NCI-H1436 (cell line): ENCODE results near the gene SLC2A10.

Source experiments
- DNase-seq: peaks from one replicate; lab custom pipeline; 2025; lab: John Stamatoyannopoulos, UW

SLC2A10 gene

DNA sequence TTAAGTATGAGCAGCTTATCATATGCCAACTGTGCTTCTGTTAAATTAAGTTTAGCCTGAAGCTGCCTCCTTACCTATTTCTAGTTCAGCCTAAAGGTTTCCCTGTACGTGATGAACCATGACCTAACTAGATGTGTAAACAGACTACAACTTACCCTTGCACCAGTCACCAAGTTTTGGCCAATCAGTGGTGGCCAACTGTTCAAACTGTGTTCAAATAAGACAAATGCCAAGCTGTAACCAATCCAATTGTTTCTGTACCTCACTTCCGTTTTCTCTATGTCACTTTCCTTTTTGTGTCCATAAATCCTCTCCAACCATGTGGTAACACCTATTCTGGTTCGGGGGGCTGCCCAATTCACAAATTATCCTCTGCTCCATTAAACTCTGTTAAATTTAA is 6.0 kb upstream of the SLC2A10 start:
- no peak for DNase-seq

DNA sequence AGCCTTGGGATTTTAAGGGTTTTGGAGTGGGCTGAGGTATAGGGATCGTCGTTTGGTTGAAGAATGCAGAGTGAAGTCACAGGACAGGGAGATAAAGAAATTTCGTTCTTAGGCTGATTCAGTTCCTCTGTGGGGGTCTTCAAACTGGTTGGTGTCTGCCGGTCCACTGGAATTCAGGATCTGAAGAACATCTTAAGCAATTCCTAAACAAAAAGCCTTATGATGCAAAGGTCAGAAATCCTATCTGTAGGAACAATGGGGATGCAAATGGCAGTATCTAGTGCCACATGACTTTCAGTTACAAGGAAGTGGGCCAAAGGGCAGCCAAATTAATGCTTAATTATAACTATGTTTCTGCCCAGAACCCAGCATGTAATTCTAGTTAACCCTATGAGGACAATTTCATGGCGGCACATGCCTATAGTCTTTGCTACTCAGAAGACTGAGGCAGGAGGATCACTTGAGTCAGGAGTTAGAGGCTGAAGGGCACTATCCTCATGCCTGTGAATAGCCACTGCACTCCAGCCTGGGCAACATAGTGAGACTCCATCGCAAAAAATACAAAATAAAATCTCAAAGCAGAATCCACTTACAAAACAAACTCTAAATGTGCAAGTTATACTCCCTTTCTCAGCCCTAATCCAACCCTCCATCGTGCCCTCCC is 4.6 kb upstream of the SLC2A10 start:
- DNase-seq = no peak

DNA sequence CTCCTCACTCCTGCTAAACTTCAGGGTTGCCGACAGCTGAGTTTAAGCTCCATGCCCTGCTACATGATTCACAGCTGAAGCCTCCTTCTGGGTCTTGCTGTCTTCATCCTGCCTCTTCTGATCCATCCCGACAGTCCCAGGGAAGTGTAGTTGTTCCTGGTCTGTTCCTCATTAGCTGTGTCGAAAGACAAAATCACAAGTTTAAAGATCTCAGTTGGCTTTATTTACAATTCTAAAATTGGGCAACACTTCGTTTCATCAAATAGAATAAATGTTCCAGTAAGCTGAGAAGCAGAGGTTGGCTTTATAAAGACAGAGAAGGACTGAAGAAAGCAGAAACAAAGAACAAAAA is 4.1 kb upstream of the SLC2A10 start:
- no peak for DNase-seq

DNA sequence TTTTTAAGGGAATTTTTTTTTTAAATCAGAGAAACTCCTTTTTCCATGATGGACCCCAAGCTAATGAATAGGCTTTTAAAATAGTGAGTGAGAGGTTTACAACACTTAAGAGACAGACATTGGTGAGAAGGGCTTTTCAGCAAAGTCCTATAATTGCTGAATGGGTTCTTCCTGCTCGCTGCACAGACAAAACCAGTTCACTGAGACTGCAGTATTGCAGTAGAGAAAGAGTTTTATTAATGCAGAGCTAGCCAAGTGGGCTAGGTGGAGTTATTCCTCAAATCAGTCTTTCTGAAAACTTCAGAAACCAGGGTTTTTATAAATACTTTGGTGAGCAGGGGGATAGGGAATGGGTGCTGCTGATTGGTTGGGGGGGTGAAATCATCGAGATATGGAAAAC is 3.2 kb upstream of the SLC2A10 start:
- DNase-seq = no peak

DNA sequence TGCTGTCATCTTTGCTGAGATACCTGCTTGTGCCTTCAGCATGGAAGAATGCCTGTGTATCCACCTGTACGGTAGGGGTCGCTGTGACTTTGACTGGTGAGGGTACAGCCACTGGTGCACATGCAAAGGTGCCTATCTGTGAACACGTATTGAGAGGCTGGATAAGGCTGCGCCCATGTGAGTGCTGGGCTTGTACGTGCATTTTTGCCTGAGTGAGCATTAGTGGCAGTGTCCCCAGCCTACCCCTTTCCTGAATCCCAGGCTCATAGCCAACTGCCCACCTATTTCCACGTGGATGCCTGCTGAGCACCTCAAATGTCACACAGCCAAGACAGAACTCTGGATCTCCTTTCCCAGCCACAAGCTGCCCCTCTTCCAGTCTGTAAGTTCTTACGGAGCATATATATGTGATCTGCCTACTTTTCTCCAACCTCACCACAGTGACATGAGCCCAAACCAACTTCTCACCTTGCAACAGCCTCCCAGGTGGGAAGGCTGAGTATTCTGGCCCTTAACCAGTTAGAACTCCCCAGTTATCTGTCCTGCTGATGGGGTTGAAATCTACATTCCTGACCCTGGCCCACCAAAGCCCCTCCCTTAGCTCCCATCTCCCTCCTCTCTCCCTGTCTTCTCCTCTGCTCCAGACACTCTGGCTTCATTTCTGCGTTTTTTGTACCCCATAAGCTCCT is 1.1 kb upstream of the SLC2A10 start:
- no peak for DNase-seq

DNA sequence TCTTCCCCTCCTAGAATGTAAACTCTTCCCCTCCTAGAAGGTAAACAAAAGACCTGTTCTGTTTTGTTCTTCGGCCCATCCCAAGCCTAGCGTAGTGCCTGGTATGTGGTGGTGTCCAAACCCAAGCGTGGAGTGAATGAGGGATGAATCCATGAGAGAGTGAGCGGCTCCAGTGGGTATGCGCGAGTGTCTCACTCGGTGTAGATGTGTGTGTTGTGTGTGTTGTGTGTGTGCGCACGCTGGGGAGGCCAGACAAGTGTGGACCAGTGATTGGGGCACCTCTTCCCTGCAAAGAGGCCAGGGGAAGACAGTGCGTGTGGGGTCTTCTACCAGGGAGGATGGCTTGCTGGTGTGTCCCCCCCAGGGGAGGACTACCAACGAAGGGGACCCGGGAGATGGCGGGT is 392 bp upstream of the SLC2A10 start:
- DNase-seq = no peak

DNA sequence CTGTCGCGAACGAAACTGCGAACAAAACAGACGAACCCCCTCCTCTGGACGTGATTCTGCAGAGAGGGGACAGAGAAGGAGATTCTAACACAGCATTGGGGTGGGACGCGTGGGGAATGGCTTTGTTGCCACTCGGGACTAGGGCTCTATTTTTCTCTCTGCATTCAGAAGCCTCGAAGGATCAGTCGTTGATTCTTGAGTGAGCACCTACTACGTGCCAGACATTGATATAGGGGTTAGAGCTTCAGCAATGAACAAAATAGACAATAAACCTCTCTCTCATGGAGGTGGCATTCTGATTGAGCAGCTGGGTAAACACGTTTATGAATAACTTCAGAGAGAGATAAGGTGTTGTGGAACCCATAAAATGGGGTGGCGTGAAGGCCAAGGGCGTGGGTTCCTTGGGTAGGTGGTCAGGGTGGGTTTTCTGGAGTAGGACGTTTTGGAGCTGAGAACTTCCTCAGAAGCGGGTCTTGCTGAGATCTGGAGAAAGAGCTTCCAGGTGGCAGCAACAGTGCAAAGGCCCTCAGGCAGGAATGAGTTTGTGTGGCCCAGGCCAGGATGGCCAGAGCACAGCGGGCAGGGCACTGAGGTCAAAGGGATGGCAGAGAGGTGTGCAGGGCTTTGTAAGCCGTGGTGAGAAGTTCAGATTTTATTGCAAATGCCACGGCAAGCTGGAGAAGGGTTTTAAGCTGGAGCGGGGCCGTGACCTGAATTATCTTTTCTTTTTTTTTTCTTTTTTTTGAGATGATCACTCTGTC is 884 bp downstream of the SLC2A10 start:
- no peak for DNase-seq

DNA sequence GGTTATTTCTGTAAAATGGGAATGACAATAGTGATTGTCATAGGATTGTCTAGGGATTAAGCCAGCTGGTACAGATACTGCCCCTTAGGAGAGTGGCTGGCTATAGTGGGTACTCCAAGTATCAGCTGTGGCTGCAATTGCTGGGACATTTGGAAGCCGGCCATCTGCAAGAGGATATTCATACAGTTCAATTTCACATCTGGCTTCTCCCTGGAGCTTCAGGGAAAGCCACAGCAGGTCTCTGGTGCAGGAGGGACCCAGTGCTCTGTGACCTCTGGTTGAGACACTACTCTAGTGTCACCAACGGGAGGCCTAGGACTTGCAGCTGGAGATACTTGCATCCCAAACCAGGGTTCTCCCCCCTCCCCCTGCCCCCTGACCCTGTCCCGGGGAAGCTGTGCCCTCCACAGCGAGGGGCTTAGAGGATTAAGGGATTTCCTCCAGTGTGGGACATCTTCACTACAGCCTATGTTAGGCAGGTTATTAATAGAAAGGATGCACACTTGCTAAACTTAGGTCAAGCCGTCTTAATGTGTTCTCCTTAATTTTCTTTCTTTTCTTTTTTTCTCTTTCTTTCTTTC is 2.7 kb downstream of the SLC2A10 start:
- DNase-seq = no peak

DNA sequence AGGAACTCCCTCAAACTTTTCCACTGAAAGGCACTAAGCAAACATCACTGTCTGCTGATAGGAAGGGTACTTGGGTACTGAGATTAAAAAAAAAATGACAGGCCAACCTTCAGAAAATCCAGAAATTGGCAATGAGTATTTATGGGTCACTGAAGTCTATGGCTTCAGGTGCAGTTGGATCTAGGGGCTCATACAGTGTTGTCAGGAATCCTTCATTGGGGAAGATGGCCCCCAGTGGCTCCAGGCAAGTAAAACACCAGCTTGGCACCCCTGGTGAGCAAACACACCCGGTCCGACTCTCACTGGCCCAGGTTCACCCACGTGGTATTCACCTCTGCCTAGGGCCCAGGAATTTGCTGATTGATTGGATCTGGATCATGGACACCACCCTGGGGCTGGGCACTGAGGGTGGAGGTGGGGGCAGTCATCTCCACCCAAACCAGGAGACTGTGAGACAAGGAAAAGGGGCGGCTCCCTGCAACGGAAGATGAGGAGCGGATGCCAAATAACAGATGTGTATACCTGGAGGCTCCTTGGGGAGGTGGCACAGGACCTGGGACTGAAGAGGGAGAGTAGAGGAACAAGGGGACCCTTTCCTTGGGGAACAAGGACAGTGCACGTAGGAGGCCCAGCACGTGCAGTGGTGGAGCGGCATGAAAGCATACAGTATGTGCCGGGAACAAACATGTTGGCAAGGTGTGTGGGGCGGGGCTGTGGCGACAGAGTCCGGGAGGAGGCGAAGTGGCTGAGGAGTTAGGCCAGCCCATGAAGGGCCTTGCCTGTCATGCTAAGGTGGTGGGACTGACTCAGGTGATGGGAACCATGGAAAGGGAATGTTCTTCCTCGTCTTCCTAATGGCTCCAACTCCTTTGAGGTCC is 4.7 kb downstream of the SLC2A10 start:
- no peak for DNase-seq

DNA sequence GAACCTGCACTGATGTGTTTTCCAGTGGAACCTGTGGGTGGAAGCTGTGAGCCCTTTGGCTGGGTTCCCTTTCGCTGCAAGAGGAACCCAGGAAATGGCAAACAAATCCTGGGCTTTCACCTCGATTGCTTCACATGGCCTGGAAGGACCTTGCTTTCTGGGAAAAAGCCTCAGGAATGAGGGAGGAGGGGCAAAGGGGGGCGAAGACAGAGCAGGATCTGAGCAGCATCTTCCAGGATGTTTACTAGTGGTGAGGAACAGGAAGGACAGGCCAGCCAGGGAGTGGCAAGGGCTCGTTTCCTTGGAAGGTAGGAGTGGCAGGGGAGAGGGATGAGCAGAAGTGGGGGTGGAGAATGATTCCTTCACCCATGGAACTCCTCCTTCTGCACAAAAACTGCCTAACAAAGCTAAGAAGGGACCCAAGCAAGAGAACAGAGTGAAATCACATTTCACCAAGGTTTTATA is 5.9 kb downstream of the SLC2A10 start:
- no peak for DNase-seq

DNA sequence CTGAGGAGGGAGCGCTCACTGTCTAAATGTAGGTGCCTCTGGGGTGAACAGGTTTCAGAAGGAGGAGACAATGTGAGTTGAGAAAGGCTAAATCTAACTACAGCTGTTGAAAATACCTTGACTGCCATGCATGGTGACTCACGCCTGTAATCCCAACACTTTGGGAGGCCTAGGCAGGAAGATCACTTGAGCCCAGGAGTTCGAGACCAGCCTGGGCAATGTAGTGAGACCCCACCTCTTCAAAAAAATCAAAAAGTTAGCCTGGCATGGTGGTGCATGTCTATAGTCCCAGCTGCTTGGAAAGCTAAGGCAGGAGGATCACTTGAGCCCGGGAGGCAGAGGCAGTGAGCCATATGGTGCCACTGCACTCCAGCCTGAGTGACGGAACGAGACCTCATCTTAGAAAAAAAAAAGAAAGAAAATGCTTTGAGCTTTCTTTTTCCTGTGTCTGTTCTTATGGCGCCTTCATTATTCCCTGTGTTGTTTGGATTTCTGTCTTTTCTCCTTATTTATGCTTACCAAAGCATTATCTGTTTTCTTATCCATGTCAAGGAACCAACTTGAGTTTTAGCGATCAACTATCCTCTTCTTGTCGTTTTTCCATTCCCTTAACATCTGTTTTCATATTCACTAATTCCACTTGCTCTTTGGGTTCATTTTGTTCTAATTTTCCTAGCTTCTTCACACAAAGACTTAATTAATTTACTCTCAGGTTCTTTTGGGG is 8.5 kb downstream of the SLC2A10 start:
- DNase-seq = no peak

DNA sequence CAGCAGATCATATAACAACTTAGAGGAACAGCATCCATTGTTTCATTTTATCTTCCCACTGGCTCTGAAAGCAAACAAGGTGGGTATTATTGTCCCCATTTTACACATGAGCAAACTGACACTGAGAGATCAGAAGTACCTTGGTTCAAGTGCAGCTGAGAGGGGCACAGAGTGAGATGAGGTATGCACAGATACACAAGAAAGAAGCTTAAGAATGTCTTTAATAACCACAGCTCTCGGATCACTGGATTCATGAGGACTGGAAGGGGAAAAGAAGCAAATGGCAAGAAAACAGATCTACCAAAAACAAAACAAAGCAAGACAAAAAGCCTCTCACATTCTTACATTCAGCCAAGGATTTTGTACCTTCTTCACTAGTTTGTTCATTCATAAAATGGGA is 10.6 kb downstream of the SLC2A10 start:
- DNase-seq = no peak

DNA sequence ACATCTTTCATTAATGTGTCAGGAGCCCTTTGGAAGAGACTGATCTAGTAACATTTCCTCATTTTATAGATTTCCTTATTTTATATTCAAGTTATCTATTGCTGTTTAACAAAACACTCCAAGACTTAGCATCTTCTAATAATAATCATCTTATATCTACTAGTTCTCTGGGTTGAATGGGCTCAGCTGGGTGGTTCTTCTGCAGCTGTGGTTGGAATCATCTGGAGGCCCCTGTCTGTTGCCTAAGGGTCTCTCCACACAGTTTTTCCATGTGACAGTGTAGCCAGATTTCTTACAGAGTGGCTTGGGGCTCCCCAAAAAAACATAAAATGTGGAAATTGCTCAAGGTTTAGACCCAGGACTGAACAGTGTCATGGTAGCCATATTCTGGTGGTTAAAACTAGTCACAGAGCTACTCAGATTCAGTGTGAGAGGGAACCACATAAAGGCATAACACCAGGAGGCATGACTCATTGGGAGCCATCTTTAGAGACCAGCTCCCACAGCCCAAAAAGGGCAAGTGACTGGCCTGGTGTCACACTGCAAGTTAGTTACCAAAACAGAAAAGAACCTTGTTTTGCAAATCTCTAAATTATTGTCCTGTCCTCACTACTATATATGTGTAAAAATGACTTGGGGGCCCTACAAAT is 11.5 kb downstream of the SLC2A10 start:
- no peak for DNase-seq

DNA sequence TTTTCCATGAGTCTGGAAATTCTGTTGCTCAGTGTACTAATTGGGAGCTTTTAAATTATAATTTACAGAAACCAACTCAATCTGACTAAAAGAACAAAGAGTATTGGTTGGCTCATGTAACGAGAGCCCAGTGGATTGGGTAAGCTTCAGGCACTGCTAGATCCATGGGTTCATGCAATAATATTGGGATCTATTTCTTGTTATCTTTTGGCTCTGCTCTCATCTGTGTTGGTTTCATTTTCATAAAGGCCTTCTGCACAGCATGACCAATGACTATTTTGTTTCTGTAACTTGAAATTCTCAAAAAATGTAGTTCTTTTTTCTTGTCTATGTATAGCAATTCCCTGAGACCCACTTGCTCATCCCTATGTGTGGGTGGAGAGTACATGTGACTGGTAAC is 12.0 kb downstream of the SLC2A10 start:
- no peak for DNase-seq

DNA sequence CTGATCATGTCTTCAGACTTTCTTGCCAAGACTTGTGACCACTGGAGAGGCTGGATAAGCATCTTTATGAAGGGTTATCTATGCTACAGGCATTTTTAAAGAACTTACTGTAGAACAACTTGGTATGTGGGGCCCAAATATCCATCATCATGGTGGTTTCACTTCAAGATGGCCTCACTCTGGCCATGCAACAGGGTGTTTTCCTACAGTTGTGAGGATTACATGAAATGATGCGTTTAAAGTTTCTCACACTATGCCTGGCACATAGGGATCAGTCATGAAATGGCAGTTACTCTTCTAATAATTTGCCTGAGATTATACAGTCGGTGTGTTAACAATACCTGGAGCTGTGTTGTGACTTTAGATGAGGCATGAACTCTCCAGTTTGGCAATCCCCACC is 13.0 kb downstream of the SLC2A10 start:
- no peak for DNase-seq

DNA sequence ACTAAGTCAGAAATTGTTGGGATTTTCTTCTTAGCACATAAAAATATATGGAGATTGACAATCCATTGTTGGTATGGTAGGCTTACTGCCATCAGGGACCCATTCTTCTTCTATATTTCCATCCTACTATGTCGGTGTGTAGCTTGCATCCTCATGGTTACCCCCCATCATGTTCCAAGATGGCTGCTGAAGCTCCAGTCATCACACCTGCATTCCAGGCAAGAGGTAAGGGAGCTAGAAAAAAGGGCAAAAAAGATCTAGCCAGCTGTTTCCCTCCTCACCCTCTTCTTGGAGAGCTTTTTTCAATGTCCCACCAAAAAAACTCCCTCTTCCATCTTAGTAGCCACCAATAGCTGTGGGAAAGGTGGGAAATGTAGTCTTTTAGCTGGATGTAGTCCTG is 13.6 kb downstream of the SLC2A10 start:
- DNase-seq = no peak

DNA sequence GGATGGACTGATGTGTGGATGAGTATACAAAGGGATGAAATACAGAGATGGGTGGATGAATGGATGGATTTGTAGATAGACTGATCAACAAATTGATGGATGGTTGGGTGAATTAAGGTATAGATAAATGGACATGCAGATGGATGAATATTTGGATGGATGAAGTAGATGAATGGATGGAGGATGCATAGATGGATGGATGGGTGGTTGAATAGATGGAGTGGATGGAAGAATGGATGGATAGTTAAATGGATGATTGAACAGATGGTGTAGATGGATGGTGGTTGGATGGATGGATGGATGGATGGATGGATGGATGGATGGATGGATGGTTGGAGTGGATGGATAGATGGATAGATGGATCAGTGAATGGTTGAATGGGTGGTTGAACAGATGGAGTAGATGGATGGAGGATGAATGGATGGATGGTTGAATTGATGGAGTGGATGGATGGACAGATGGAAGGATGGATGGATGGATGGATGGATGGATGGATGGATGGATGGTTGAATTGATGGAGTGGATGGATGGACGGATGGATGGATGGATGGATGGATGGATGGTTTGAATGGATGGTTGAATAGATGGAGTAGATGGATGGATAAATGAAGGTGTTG is 15.0 kb downstream of the SLC2A10 start:
- no peak for DNase-seq

DNA sequence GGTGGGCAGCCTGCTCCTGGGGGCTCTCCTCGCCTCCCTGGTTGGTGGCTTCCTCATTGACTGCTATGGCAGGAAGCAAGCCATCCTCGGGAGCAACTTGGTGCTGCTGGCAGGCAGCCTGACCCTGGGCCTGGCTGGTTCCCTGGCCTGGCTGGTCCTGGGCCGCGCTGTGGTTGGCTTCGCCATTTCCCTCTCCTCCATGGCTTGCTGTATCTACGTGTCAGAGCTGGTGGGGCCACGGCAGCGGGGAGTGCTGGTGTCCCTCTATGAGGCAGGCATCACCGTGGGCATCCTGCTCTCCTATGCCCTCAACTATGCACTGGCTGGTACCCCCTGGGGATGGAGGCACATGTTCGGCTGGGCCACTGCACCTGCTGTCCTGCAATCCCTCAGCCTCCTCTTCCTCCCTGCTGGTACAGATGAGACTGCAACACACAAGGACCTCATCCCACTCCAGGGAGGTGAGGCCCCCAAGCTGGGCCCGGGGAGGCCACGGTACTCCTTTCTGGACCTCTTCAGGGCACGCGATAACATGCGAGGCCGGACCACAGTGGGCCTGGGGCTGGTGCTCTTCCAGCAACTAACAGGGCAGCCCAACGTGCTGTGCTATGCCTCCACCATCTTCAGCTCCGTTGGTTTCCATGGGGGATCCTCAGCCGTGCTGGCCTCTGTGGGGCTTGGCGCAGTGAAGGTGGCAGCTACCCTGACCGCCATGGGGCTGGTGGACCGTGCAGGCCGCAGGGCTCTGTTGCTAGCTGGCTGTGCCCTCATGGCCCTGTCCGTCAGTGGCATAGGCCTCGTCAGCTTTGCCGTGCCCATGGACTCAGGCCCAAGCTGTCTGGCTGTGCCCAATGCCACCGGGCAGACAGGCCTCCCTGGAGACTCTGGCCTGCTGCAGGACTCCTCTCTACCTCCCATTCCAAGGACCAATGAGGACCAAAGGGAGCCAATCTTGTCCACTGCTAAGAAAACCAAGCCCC is 16.0 kb downstream of the SLC2A10 start:
- no peak for DNase-seq

DNA sequence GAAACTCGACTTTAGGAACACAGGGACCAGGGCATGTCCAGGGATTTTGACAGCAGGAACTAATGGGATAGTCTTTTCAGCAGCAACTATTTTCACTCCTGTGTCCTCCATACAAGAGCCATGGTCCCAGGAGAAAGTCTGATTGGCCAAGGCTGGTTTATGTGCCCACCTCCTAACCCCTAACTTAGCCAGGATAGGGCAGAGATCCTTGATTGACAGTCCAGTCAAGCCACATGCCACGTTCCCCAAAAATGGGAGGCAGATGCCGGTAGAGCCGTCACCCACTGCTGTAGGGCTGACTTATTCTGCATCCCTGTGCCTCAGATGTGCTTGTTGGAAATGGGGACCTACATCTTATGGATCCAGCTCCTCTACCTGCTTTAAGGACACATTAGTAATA is 22.3 kb downstream of the SLC2A10 start:
- no peak for DNase-seq
